CD4-positive, alpha-beta T cell (primary cell): ENCODE data around the gene GRK2. TPM values are rescaled to one million over a fixed set of nuclear protein-coding genes. Genes with fewer than 3 reads are reported as not detected.

ENCODE experiments used
- ATAC-seq: fragments of 200-7000 bp; cut with Tn5 transposase; one replicate; pipeline ENCODE4 v1.10.0; 2022; ENCODE audit warnings: mild to moderate bottlenecking; ENCODE audit not compliant: poor library complexity
- CTCF ChIA-PET: fragments of 350-600 bp; sonication (Branson Sonifier 250); formaldehyde crosslinking; loops from one replicate; lab custom pipeline; 2021; ENCODE audit warnings: antibody characterized with exemption, inconsistent platforms; lab: Charles Lee
- POLR2A ChIA-PET: fragments of 350-600 bp; sonication (Branson Sonifier 250); formaldehyde crosslinking; loops from one replicate; lab custom pipeline; 2021; ENCODE audit warnings: antibody characterized with exemption, inconsistent platforms; lab: Charles Lee
- DNase-seq, 14 experiments: peaks; one replicate each; pipeline ENCODE4 v3.0.0-alpha.2; 2013 to 2020; ENCODE audit warnings: mixed read lengths in 2 of 14
- H3K27ac ChIP-seq, 2 donors: one replicate each; pipeline versions ENCODE4 v1.5.1 to v1.7.0; 2013; ENCODE audit warnings: low read length in 2 of 2, low read depth in 1 of 2, mild to moderate bottlenecking in 1 of 2
- H3K27me3 ChIP-seq, 2 experiments: 1 replicate in 1 of 2; 2 replicates in 1 of 2; pipeline versions ENCODE4 v1.6.1 to v1.7.0; 2013; ENCODE audit warnings: low read length in 2 of 2, control low read depth in 1 of 2, mild to moderate bottlenecking in 1 of 2, moderate library complexity in 1 of 2; ENCODE audit not compliant: insufficient read depth in 2 of 2, control insufficient read depth in 1 of 2
- H3K36me3 ChIP-seq: one replicate; pipeline ENCODE4 v1.6.1; 2013; ENCODE audit warnings: low read length, control low read depth; ENCODE audit not compliant: insufficient read depth
- H3K4me1 ChIP-seq: one replicate; pipeline ENCODE4 v1.6.1; 2013; ENCODE audit warnings: low read length, control low read depth; ENCODE audit not compliant: insufficient read depth
- H3K4me3 ChIP-seq: one replicate; pipeline ENCODE4 v1.5.1; 2013; ENCODE audit warnings: mild to moderate bottlenecking, low read length, moderate library complexity
- H3K9me3 ChIP-seq, 2 experiments: 1 replicate in 1 of 2; 2 replicates in 1 of 2; pipeline versions ENCODE4 v1.6.1 to v1.7.0; 2013; ENCODE audit warnings: low read length in 2 of 2, mild to moderate bottlenecking in 2 of 2, control low read depth in 1 of 2, moderate library complexity in 1 of 2; ENCODE audit not compliant: control insufficient read depth in 1 of 2, insufficient read depth in 1 of 2
- H3K27ac Mint-ChIP-seq: one replicate; pipeline ENCODE4 v1.8.0; 2020; ENCODE audit warnings: mixed read lengths
- H3K27me3 Mint-ChIP-seq: one replicate; pipeline ENCODE4 v1.8.0; 2021; ENCODE audit warnings: mixed read lengths
- H3K36me3 Mint-ChIP-seq: one replicate; pipeline ENCODE4 v1.8.0; 2021; ENCODE audit warnings: low read depth, mixed read lengths
- H3K4me1 Mint-ChIP-seq: one replicate; pipeline ENCODE4 v1.8.0; 2021; ENCODE audit warnings: low read depth, mixed read lengths
- H3K4me3 Mint-ChIP-seq: one replicate; pipeline ENCODE4 v1.8.0; 2020; ENCODE audit warnings: mild to moderate bottlenecking, mixed read lengths
- H3K9me3 Mint-ChIP-seq: one replicate; pipeline ENCODE4 v1.8.0; 2020; ENCODE audit warnings: mixed read lengths
- CTCF ChIP-seq: fragments of 200-600 bp; IDR thresholded peaks from one replicate; pipeline ENCODE4 v1.8.0; 2022; ENCODE audit warnings: antibody characterized with exemption, mild to moderate bottlenecking
- intact Hi-C, 2 experiments: fragments of 100-400 bp; cut with DNase I in 1 of 2; cut with micrococcal nuclease in 1 of 2; formaldehyde crosslinking; loops; one replicate each; pipeline versions ENCODE4 v1.15.1 to v1.9.0; 2023 to 2025; cut with DNase I, micrococcal nuclease
- total RNA-seq, 174 experiments: library from RNA in 2 of 174; stranded (reverse) in 2 of 174; gene quantifications; one replicate each; pipeline ENCODE4 v1.2.3 and lab custom pipeline; 2021 to 2026

GRK2 gene
- total RNA-seq, 2 experiments from 2014 or later, result 309 to 325 TPM

- no peaks in the 10 kb centered on the region for H3K9me3 ChIP-seq
- H3K4me1 ChIP-seq, result peaks cover 36% of the 10 kb centered on the region
- no peaks in the 10 kb centered on the region for H3K27me3 Mint-ChIP-seq
- TF ChIP-seq CTCF, result no peak
- H3K36me3 Mint-ChIP-seq, result peaks cover 25% of the 10 kb centered on the region
- CTCF ChIA-PET, result interaction anchor here (1.7 to 4.6 kb wide), 2 partner anchors 13 to 42 kb away, joined by 4 to 21 read pairs; no protein-coding TSS in a partner anchor
- peak in 5 of 14 experiments; percentile 29 to 57 (median 53) for DNase-seq
- peaks cover 29% of the 10 kb centered on the region for H3K36me3 ChIP-seq
- H3K4me3 Mint-ChIP-seq, result peak overlapping the region; percentile 56
- H3K27ac Mint-ChIP-seq, result no peak overlapping the region
- H3K4me1 Mint-ChIP-seq, result no peaks in the 10 kb centered on the region
- peak overlapping the region; percentile 62 for H3K4me3 ChIP-seq
- peak; percentile 40 for ATAC-seq
- POLR2A ChIA-PET, result interaction anchor here (0.6 to 5.6 kb wide), 20 partner anchors 9 to 133 kb away, joined by 3 to 54 read pairs (median 6); partner anchors contain the start of genes ANKRD13D, CLCF1, GRK2 and POLD4
- H3K27me3 ChIP-seq, result no peaks in the 10 kb centered on the region
- no peaks in the 10 kb centered on the region for H3K9me3 Mint-ChIP-seq
- peak overlapping the region in 1 of 2 donors; percentile 41 for H3K27ac ChIP-seq
- intact Hi-C loops, result no loop called here
Measured at GRCh38 chr11:67303835-67304411, 37.6 kb downstream of the GRK2 start.

- DNase-seq, result no peak
- Mint-ChIP-seq H3K36me3 (peaks cover 21% of the 10 kb centered on the region), H3K9me3 (no peaks in the 10 kb centered on the region), H3K27ac (peak overlapping the region; percentile 49), H3K27me3 (no peaks in the 10 kb centered on the region), H3K4me1 (no peaks in the 10 kb centered on the region), H3K4me3 (peak overlapping the region; percentile 30)
- H3K27ac ChIP-seq, result no peak overlapping the region
- H3K4me1 ChIP-seq, result peaks cover 32% of the 10 kb centered on the region
- intact Hi-C loops, result no loop called here
- peaks cover 23% of the 10 kb centered on the region for H3K36me3 ChIP-seq
- no peak for ATAC-seq
- no peaks in the 10 kb centered on the region for H3K27me3 ChIP-seq
- TF ChIP-seq CTCF, result no peak
- CTCF ChIA-PET, result interaction anchor here (4.6 kb wide), 1 partner anchor 13 kb away, joined by 21 read pairs; no protein-coding TSS in a partner anchor
- H3K9me3 ChIP-seq, result no peaks in the 10 kb centered on the region
- POLR2A ChIA-PET, result interaction anchor here (0.7 to 5.6 kb wide), 8 partner anchors 13 to 65 kb away, joined by 3 to 54 read pairs (median 4); partner anchors contain the start of genes ANKRD13D, GRK2 and POLD4
- H3K4me3 ChIP-seq, result peak overlapping the region; percentile 62
Measured at GRCh38 chr11:67304511-67305113, 38.3 kb downstream of the GRK2 start.

- no peaks in the 10 kb centered on the region for H3K27me3 Mint-ChIP-seq
- peaks cover 48% of the 10 kb centered on the region for H3K4me1 ChIP-seq
- no peak overlapping the region for H3K27ac Mint-ChIP-seq
- no peaks in the 10 kb centered on the region for H3K9me3 ChIP-seq
- ChIA-PET CTCF (interaction anchor here (2.3 kb wide), 1 partner anchor 11 kb away, joined by 10 read pairs; no protein-coding TSS in a partner anchor), POLR2A (interaction anchor here (0.9 to 1.4 kb wide), 2 partner anchors 13 to 19 kb away, joined by 3 to 5 read pairs; no protein-coding TSS in a partner anchor)
- ATAC-seq (no peak), DNase-seq (no peak)
- H3K9me3 Mint-ChIP-seq, result no peaks in the 10 kb centered on the region
- TF ChIP-seq CTCF, result no peak
- H3K27ac ChIP-seq, result no peak overlapping the region
- no peak overlapping the region for H3K4me3 ChIP-seq
- peaks cover 7% of the 10 kb centered on the region for H3K36me3 Mint-ChIP-seq
- intact Hi-C loops, result no loop called here
- peaks cover 6% of the 10 kb centered on the region for H3K4me1 Mint-ChIP-seq
- H3K36me3 ChIP-seq, result peaks cover 5% of the 10 kb centered on the region
- H3K27me3 ChIP-seq, result no peaks in the 10 kb centered on the region
- H3K4me3 Mint-ChIP-seq, result no peak overlapping the region
Measured at GRCh38 chr11:67306769-67307544, 40.7 kb downstream of the GRK2 start.
